Uterus (tissue), 4 donors: ENCODE measurements around the gene CRTAC1. TPM values are rescaled to one million over a fixed set of nuclear protein-coding genes. Genes with fewer than 3 reads are reported as not detected.

Source experiments
- DNase-seq, 2 donors: peaks; one replicate each; pipeline ENCODE4 v3.0.0-alpha.2; 2019 to 2020
- H3K27ac ChIP-seq, 2 donors: fragments of 200-600 bp; sonication (generic); 1 replicate in 1 of 2; 2 replicates in 1 of 2; pipeline ENCODE4 v1.5.1; 2016 to 2018
- H3K27me3 ChIP-seq, 2 donors: fragments of 200-600 bp; sonication (generic); one replicate each; pipeline ENCODE4 v1.5.1; 2018 to 2019; ENCODE audit warnings: control low read depth in 1 of 2
- H3K36me3 ChIP-seq, 2 donors: fragments of 200-600 bp; sonication (generic); one replicate each; pipeline ENCODE4 v1.5.1; 2019; ENCODE audit warnings: control low read depth in 1 of 2
- H3K4me1 ChIP-seq, 2 donors: fragments of 200-600 bp; sonication (generic); one replicate each; pipeline ENCODE4 v1.5.1; 2018 to 2019; ENCODE audit warnings: control low read depth in 1 of 2
- H3K4me3 ChIP-seq, 2 donors: fragments of 200-600 bp; sonication (generic); 1 replicate in 1 of 2; 2 replicates in 1 of 2; pipeline ENCODE4 v1.5.1; 2018 to 2019; ENCODE audit warnings: mild to moderate bottlenecking in 1 of 2
- H3K9me3 ChIP-seq, 2 donors: fragments of 200-600 bp; sonication (generic); one replicate each; pipeline ENCODE4 v1.5.1; 2019; ENCODE audit warnings: control low read depth in 1 of 2
- POLR2A ChIP-seq, 2 donors: fragments of 450-650 bp; IDR thresholded peaks; one replicate each; pipeline ENCODE4 v1.6.1; 2016; ENCODE audit warnings: antibody characterized with exemption in 2 of 2, mild to moderate bottlenecking in 1 of 2, moderate library complexity in 1 of 2
- intact Hi-C: fragments of 100-400 bp; cut with DNase I; formaldehyde crosslinking; loops from one replicate; pipeline ENCODE4 v1.15.1; 2023; ENCODE audit warnings: low total_unique reads
- total RNA-seq, 4 donors: library from RNA; depleted of rRNA in 3 of 4; stranded (reverse); fragments of >200 nt in 3 of 4; gene quantifications; one replicate each; pipeline versions ENCODE4 v1.1.0 to v1.2.4, GENCODE V29; 2014 to 2023
- TF ChIP-seq, protein P1 (sequence below), 4 experiments: fragments of 200-600 bp in 2 of 4; fragments of 450-650 bp in 2 of 4; sonication (generic) in 2 of 4; IDR thresholded peaks; one replicate each; pipeline ENCODE4 v1.5.1; 2016 to 2019; ENCODE audit warnings: antibody characterized with exemption in 4 of 4, mild to moderate bottlenecking in 2 of 4, moderate library complexity in 1 of 4
- donor health status: DM: yes; HTN: yes; CAD: no.

Gene CRTAC1
- total RNA-seq, 4 donors from 2014 or later, result 0.26 to 7.5 (median 2.0) TPM

DNA sequence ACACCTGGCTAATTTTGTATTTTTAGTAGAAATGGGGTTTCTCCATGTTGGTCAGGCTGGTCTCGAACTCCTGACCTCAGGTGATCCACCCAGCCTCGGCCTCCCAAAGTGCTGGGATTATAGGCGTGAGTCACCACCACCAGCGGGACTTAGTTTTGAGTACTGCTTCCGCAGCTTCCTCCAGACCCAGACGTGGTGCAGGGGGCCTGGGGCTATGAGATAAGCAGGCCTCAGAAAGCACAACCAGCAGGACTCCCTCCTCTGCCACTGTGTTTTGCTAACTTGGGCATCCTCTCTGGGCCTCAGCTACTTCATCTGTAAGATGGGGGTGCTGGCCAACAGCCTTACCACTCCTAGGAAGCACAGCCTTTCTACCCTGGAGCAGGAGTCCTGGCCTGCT lies 143.0 kb downstream of the CRTAC1 start:
- Histone ChIP-seq H3K9me3 (no peaks in the 10 kb centered on the region), H3K36me3 (no peaks in the 10 kb centered on the region), H3K4me3 (no peak overlapping the region), H3K27me3 (no peaks in the 10 kb centered on the region), H3K4me1 (no peaks in the 10 kb centered on the region), H3K27ac (no peak overlapping the region)
- intact Hi-C loops, result no loop called here
- TF ChIP-seq, protein P1, sequence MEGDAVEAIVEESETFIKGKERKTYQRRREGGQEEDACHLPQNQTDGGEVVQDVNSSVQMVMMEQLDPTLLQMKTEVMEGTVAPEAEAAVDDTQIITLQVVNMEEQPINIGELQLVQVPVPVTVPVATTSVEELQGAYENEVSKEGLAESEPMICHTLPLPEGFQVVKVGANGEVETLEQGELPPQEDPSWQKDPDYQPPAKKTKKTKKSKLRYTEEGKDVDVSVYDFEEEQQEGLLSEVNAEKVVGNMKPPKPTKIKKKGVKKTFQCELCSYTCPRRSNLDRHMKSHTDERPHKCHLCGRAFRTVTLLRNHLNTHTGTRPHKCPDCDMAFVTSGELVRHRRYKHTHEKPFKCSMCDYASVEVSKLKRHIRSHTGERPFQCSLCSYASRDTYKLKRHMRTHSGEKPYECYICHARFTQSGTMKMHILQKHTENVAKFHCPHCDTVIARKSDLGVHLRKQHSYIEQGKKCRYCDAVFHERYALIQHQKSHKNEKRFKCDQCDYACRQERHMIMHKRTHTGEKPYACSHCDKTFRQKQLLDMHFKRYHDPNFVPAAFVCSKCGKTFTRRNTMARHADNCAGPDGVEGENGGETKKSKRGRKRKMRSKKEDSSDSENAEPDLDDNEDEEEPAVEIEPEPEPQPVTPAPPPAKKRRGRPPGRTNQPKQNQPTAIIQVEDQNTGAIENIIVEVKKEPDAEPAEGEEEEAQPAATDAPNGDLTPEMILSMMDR (IDR thresholded peaks at IDR 0.05), result no peak
- TF ChIP-seq POLR2A (IDR thresholded peaks at IDR 0.05), result no peak
- DNase-seq, result no peak

DNA sequence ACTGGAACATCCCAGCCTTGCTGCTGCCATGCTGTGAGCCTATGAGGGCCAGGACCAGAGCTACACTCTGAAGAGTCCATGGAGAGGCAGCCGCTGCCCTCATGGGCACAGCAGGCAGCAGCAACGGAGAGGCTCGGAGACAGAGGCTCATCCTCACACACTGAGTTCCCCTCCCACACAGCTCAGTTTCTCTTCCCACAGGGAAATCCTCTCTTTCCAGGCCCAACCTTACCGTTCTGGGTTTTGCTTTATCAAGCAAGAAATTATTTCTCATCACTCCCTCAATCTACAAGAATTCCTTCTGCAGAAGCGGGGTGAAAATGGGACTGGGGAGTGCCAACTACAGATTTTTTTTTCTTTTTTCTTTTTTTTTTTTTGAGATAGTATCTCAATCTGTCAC lies 144.1 kb downstream of the CRTAC1 start:
- H3K4me1 ChIP-seq, result no peaks in the 10 kb centered on the region
- no peak for DNase-seq
- H3K4me3 ChIP-seq, result no peak overlapping the region
- H3K9me3 ChIP-seq, result no peaks in the 10 kb centered on the region
- TF ChIP-seq POLR2A (IDR thresholded peaks at IDR 0.05), result no peak
- TF ChIP-seq, protein P1 (IDR thresholded peaks at IDR 0.05), result no peak
- H3K27me3 ChIP-seq, result no peaks in the 10 kb centered on the region
- no peaks in the 10 kb centered on the region for H3K36me3 ChIP-seq
- intact Hi-C loops, result no loop called here
- H3K27ac ChIP-seq, result no peak overlapping the region

GRCh38 chr10:97883092-97883485 lies 147.3 kb downstream of the CRTAC1 start:
- Histone ChIP-seq H3K36me3 (no peaks in the 10 kb centered on the region), H3K4me1 (no peaks in the 10 kb centered on the region), H3K4me3 (no peak overlapping the region), H3K27me3 (no peaks in the 10 kb centered on the region), H3K27ac (no peak overlapping the region), H3K9me3 (no peaks in the 10 kb centered on the region)
- no peak for TF ChIP-seq POLR2A (IDR thresholded peaks at IDR 0.05)
- TF ChIP-seq, protein P1 (IDR thresholded peaks at IDR 0.05), result no peak
- no peak for DNase-seq
- intact Hi-C loops, result no loop called here

- DNase-seq, result no peak
- H3K27me3 ChIP-seq, result no peaks in the 10 kb centered on the region
- no peak for TF ChIP-seq POLR2A (IDR thresholded peaks at IDR 0.05)
- TF ChIP-seq, protein P1 (IDR thresholded peaks at IDR 0.05), result no peak
- H3K9me3 ChIP-seq, result no peaks in the 10 kb centered on the region
- H3K27ac ChIP-seq, result no peak overlapping the region
- no peaks in the 10 kb centered on the region for H3K36me3 ChIP-seq
- H3K4me3 ChIP-seq, result no peak overlapping the region
- H3K4me1 ChIP-seq, result no peaks in the 10 kb centered on the region
- intact Hi-C loops, result no loop called here
These were observed 148.0 kb downstream of the CRTAC1 start for GRCh38 chr10:97882142-97883091.

DNA sequence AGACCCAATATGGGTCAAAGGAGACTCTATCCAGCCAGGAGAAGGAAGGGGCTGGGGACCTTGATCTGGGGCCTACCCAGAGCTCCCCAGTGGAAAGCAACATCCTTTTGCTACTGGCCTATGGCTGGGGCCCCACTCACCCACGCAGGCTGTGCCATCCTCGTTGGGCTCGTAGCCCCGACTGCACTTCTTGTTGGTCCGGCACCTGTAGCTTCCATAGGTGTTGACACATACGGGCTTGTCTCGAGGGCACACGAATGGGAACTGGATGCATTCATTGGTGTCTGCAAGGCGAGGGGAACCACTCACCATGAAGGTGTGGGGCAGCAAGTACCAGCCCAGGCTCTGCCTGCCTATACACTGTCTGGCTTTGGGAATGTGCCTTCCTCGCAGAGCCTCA lies 150.3 kb downstream of the CRTAC1 start:
- Histone ChIP-seq H3K9me3 (no peaks in the 10 kb centered on the region), H3K36me3 (no peaks in the 10 kb centered on the region), H3K27ac (no peak overlapping the region), H3K4me3 (no peak overlapping the region), H3K27me3 (no peaks in the 10 kb centered on the region), H3K4me1 (no peaks in the 10 kb centered on the region)
- no peak for DNase-seq
- TF ChIP-seq, protein P1 (IDR thresholded peaks at IDR 0.05), result no peak
- TF ChIP-seq POLR2A (IDR thresholded peaks at IDR 0.05), result no peak
- intact Hi-C loops, result no loop called here
